Measurements from ENCODE around the gene DOK1.

DOK1 gene

GRCh38 chr2:74593826-74594772 is 39.6 kb downstream of the DOK1 start:
- DNase-seq: no peak

GRCh38 chr2:74596584-74596983 is 42.1 kb downstream of the DOK1 start:
- no peak for DNase-seq

GRCh38 chr2:74597410-74597809 is 42.9 kb downstream of the DOK1 start:
- DNase-seq: no peak

GRCh38 chr2:74599676-74600075 is 45.2 kb downstream of the DOK1 start:
- DNase-seq: no peak

GRCh38 chr2:74602586-74603281 is 48.2 kb downstream of the DOK1 start:
- DNase-seq: no peak

- DNase-seq: no peak
Observed at GRCh38 chr2:74603282-74604000, 48.9 kb downstream of the DOK1 start.

- no peak for DNase-seq
Observed at GRCh38 chr2:74606927-74607326, 52.4 kb downstream of the DOK1 start.

Data from nucleus accumbens (tissue), 56 donors.